CD4-positive, CD25-positive, alpha-beta regulatory T cell (primary cell): ENCODE data around the gene BARX2. TPM values are rescaled to one million over a fixed set of nuclear protein-coding genes. Genes with fewer than 3 reads are reported as not detected.

Source experiments
- ATAC-seq, 2 donors: fragments of 150-1000 bp; cut with Tn5 transposase; one replicate each; pipeline ENCODE4 v1.10.0; 2021; ENCODE audit warnings: low read depth in 2 of 2, moderate number of reproducible peaks in 2 of 2, moderate library complexity in 1 of 2
- DNase-seq, 3 donors: peaks; one replicate each; pipeline versions ENCODE4 v3.0.0 to v3.0.0-alpha.2; 2012 to 2022; ENCODE audit warnings: mixed read lengths in 1 of 3
- H3K27ac ChIP-seq: one replicate; pipeline ENCODE4 v1.7.0; 2013; ENCODE audit warnings: mild to moderate bottlenecking, low read length; ENCODE audit not compliant: insufficient read depth, poor library complexity, severe bottlenecking
- H3K27me3 ChIP-seq: one replicate; pipeline ENCODE4 v1.7.0; 2013; ENCODE audit warnings: low read length; ENCODE audit not compliant: control insufficient read depth, insufficient read depth
- H3K36me3 ChIP-seq: one replicate; pipeline ENCODE4 v1.7.0; 2013; ENCODE audit warnings: mild to moderate bottlenecking, low read length, moderate library complexity; ENCODE audit not compliant: control insufficient read depth, insufficient read depth
- H3K4me1 ChIP-seq: 2 replicates; pipeline ENCODE4 v1.7.0; 2013; ENCODE audit warnings: mild to moderate bottlenecking, low read length; ENCODE audit not compliant: insufficient read depth, control insufficient read depth, poor library complexity, severe bottlenecking
- H3K4me3 ChIP-seq: one replicate; pipeline ENCODE4 v1.7.0; 2013; ENCODE audit warnings: low read depth, mild to moderate bottlenecking, low read length, moderate library complexity
- H3K9me3 ChIP-seq, 2 experiments: 1 replicate in 1 of 2; 2 replicates in 1 of 2; pipeline ENCODE4 v1.7.0; 2013; ENCODE audit warnings: low read length in 2 of 2, mild to moderate bottlenecking in 1 of 2, moderate library complexity in 1 of 2; ENCODE audit not compliant: control insufficient read depth in 2 of 2
- H3K27ac Mint-ChIP-seq, 3 donors: one replicate each; pipeline ENCODE4 v1.8.0; 2020 to 2022; ENCODE audit warnings: mild to moderate bottlenecking in 3 of 3, mixed read lengths in 3 of 3, moderate library complexity in 2 of 3
- H3K27me3 Mint-ChIP-seq: one replicate; pipeline ENCODE4 v1.8.0; 2022; ENCODE audit warnings: mild to moderate bottlenecking, mixed read lengths
- H3K36me3 Mint-ChIP-seq: one replicate; pipeline ENCODE4 v1.8.0; 2020; ENCODE audit warnings: mixed read lengths
- H3K4me1 Mint-ChIP-seq, 4 donors: one replicate each; pipeline ENCODE4 v1.8.0; 2020 to 2022; ENCODE audit warnings: mixed read lengths in 4 of 4, mild to moderate bottlenecking in 1 of 4
- H3K4me3 Mint-ChIP-seq, 4 donors: one replicate each; pipeline ENCODE4 v1.8.0; 2020 to 2022; ENCODE audit warnings: mild to moderate bottlenecking in 4 of 4, mixed read lengths in 4 of 4, moderate library complexity in 3 of 4
- H3K9me3 Mint-ChIP-seq, 7 donors: one replicate each; pipeline ENCODE4 v1.8.0; 2020 to 2022; ENCODE audit warnings: mixed read lengths in 7 of 7, mild to moderate bottlenecking in 3 of 7, moderate library complexity in 2 of 7
- polyA plus RNA-seq, 4 donors: library from polyadenylated mRNA; unstranded; fragments of 300-500 nt; fragmentation: Illumina TruSeq; gene quantifications; one replicate each; pipeline ENCODE4 v1.2.3, GENCODE V29; 2021
- total RNA-seq: library from RNA; stranded (reverse); gene quantifications from one replicate; pipeline ENCODE4 v1.2.3, GENCODE V29; 2022

BARX2 gene
- total and polyA plus RNA-seq, 5 donors from 2014 or later, result not detected

- Histone ChIP-seq H3K27me3 (peaks cover 50% of the 10 kb centered on the region), H3K36me3 (no peaks in the 10 kb centered on the region), H3K9me3 (no peaks in the 10 kb centered on the region), H3K4me3 (no peak overlapping the region), H3K4me1 (no peaks in the 10 kb centered on the region), H3K27ac (no peak overlapping the region)
- Mint-ChIP-seq H3K4me1 (peaks cover 0 to 3% (median under 1%) of the 10 kb centered on the region in 4 donors), H3K27ac (no peak overlapping the region), H3K27me3 (peaks cover 65% of the 10 kb centered on the region), H3K9me3 (no peaks in the 10 kb centered on the region), H3K4me3 (no peak overlapping the region), H3K36me3 (no peaks in the 10 kb centered on the region)
- DNase-seq (no peak), ATAC-seq (no peak)
Observed at GRCh38 chr11:129366737-129367597, 8.7 kb upstream of the BARX2 start.

DNA sequence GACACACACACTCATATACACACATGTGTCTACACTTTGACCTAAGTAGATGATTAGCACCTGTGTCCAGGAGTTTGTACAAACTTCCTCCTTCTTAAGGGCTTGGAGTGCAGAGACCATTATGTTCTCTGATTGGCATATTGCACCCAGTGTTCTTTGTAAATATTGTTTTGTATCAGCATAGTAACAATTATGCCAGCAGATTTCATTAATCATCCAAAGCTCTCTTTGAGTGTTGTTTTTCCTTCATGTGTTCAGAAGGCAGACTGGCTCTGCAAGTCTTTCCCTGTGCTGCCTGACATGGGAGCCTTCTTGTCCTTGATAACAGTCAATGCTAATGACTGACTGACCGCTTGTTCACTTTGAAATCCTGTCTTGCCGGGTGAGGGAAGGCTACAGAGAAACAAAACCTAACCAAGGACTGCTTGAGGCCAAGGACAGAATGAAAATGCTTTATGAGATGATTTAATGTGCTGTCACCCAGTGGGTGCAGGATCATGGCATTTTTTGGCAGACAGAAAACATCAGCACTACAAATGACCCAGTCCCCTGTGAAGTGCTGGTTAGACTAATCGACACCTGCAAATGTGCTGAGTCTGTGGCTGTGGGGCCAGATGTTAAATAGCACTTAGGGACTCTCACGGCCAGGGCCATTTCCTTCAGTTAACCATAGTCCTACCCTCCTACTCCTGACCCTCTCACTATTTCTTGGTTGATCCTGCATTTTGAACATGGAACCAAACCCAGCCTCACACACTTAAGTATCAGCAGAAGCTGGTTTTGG, 6.6 kb upstream of the BARX2 start:
- no peak overlapping the region for H3K27ac ChIP-seq
- Mint-ChIP-seq H3K4me3 (no peak overlapping the region), H3K9me3 (peaks cover 0 to under 1% (median 0%) of the 10 kb centered on the region in 7 donors), H3K4me1 (peaks cover 0 to 12% (median 3%) of the 10 kb centered on the region in 4 donors), H3K27ac (no peak overlapping the region), H3K36me3 (no peaks in the 10 kb centered on the region), H3K27me3 (peaks cover 82% of the 10 kb centered on the region)
- DNase-seq (no peak), ATAC-seq (no peak)
- no peaks in the 10 kb centered on the region for H3K9me3 ChIP-seq
- peaks cover 6% of the 10 kb centered on the region for H3K4me1 ChIP-seq
- no peaks in the 10 kb centered on the region for H3K36me3 ChIP-seq
- H3K4me3 ChIP-seq, result no peak overlapping the region
- peaks cover 41% of the 10 kb centered on the region for H3K27me3 ChIP-seq

GRCh38 chr11:129370715-129371114, 4.9 kb upstream of the BARX2 start:
- H3K9me3 Mint-ChIP-seq, result peaks cover 0 to 2% (median 0%) of the 10 kb centered on the region in 7 donors
- no peak for DNase-seq
- ATAC-seq, result no peak
- no peak overlapping the region for H3K4me3 Mint-ChIP-seq
- H3K36me3 Mint-ChIP-seq, result no peaks in the 10 kb centered on the region
- H3K27me3 Mint-ChIP-seq, result peaks cover 91% of the 10 kb centered on the region
- H3K27ac ChIP-seq, result no peak overlapping the region
- no peaks in the 10 kb centered on the region for H3K9me3 ChIP-seq
- no peak overlapping the region for H3K4me3 ChIP-seq
- H3K27ac Mint-ChIP-seq, result no peak overlapping the region
- peaks cover 0 to 20% (median 3%) of the 10 kb centered on the region in 4 donors for H3K4me1 Mint-ChIP-seq
- no peaks in the 10 kb centered on the region for H3K36me3 ChIP-seq
- peaks cover 38% of the 10 kb centered on the region for H3K27me3 ChIP-seq
- peaks cover 6% of the 10 kb centered on the region for H3K4me1 ChIP-seq

- Histone ChIP-seq H3K36me3 (no peaks in the 10 kb centered on the region), H3K9me3 (no peaks in the 10 kb centered on the region), H3K27ac (no peak overlapping the region), H3K27me3 (peaks cover 33% of the 10 kb centered on the region), H3K4me3 (no peak overlapping the region), H3K4me1 (peaks cover 10% of the 10 kb centered on the region)
- peaks cover 0 to 2% (median 0%) of the 10 kb centered on the region in 7 donors for H3K9me3 Mint-ChIP-seq
- no peaks in the 10 kb centered on the region for H3K36me3 Mint-ChIP-seq
- H3K27ac Mint-ChIP-seq, result no peak overlapping the region
- no peak for DNase-seq
- H3K4me1 Mint-ChIP-seq, result peaks cover 0 to 27% (median 3%) of the 10 kb centered on the region in 4 donors
- H3K4me3 Mint-ChIP-seq, result peak overlapping the region in 2 of 4 donors; percentile 52 to 59
- peaks cover 88% of the 10 kb centered on the region for H3K27me3 Mint-ChIP-seq
- ATAC-seq, result no peak
Observed at GRCh38 chr11:129372609-129373488, 2.8 kb upstream of the BARX2 start.

GRCh38 chr11:129373489-129373953, 2.1 kb upstream of the BARX2 start:
- Histone ChIP-seq H3K27ac (no peak overlapping the region), H3K36me3 (no peaks in the 10 kb centered on the region), H3K9me3 (no peaks in the 10 kb centered on the region), H3K4me3 (no peak overlapping the region), H3K4me1 (peaks cover 10% of the 10 kb centered on the region), H3K27me3 (peaks cover 36% of the 10 kb centered on the region)
- Mint-ChIP-seq H3K4me3 (peak overlapping the region in 1 of 4 donors; percentile 63), H3K27ac (no peak overlapping the region), H3K9me3 (peaks cover 0 to 2% (median 0%) of the 10 kb centered on the region in 7 donors), H3K27me3 (peaks cover 81% of the 10 kb centered on the region), H3K36me3 (no peaks in the 10 kb centered on the region), H3K4me1 (peaks cover 0 to 27% (median 3%) of the 10 kb centered on the region in 4 donors)
- ATAC-seq (no peak), DNase-seq (no peak)

DNA sequence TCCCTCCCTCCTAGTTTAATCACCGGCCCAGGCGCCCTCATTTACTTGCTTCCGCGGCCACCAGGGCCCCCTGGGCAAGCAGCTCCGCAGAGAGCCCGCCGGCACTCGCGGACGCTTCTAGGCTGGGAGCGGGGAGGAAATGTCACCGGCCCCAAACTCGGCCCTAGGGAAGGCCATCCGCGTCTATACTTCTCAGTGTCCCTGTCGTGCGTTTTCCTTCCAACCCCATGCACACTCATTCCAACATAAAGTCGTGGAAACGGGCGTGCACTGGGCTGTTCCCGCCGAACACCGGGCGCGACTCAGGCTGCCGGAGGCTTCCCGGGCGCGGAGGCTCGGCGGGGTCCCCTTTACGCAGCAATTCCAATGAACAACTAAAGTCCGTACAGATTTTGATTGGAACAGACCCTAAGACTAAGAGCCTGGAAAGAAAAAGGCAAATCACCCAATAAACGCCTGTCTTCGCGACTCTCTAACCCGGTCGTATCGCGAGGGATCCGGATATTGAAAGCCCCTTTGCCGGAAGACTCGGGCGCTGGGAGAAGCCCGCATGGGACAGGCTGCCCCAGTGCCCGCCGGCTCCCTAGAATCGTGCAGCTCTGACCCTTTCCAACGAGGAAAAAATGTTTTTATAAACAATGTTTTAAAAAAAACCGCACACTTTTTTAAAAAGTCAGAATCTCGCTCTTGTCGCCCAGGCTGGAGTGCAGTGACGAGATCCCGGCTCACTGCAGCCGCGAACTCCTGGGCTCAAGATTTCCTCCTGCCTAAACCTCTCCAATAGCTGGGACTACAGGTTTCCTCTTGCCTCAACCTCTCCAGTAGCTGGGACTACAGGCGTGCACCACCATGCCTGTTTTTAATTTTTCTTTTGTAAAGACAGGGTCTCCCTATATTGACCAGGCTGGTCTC, 1.3 kb upstream of the BARX2 start:
- H3K4me1 ChIP-seq, result peaks cover 10% of the 10 kb centered on the region
- H3K27me3 Mint-ChIP-seq, result peaks cover 73% of the 10 kb centered on the region
- H3K4me3 ChIP-seq, result no peak overlapping the region
- no peak overlapping the region for H3K27ac ChIP-seq
- peak overlapping the region in 3 of 4 donors; percentile 23 to 68 (median 29) for H3K4me3 Mint-ChIP-seq
- peak overlapping the region in 1 of 3 donors; percentile 14 for H3K27ac Mint-ChIP-seq
- no peaks in the 10 kb centered on the region for H3K36me3 ChIP-seq
- H3K9me3 Mint-ChIP-seq, result peaks cover 0 to 2% (median 0%) of the 10 kb centered on the region in 7 donors
- H3K36me3 Mint-ChIP-seq, result no peaks in the 10 kb centered on the region
- H3K9me3 ChIP-seq, result no peaks in the 10 kb centered on the region
- H3K4me1 Mint-ChIP-seq, result peaks cover 0 to 27% (median 3%) of the 10 kb centered on the region in 4 donors
- DNase-seq, result no peak
- ATAC-seq, result no peak
- peaks cover 31% of the 10 kb centered on the region for H3K27me3 ChIP-seq
